ENCODE measurements around the gene RORB. TPM values are rescaled to one million over a fixed set of nuclear protein-coding genes. Genes with fewer than 3 reads are reported as not detected.

RORB gene
- total and polyA plus RNA-seq, 12 donors: 0.20 to 5.0 (median 2.6) TPM

DNA sequence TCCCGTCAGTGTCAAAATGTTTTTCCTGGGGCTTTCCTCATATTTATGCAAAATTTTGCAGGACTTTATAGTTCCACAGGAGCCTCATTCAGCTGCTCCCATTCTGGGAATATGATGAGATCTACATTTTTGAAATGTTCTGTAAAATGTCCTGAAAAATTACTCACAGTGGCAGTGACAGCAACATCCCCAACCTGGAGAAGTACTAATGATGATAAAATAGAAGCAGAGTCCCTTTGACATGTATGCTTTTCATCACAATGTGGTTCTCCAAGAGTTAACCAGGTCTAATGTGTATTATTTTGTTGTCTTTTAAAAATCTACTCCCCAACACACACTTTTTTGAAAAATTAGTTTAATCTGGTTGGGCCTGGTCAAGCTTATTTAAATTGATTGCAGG, 36.1 kb downstream of the RORB start:
- intact Hi-C loops (cut with DNase I): no loop called here
- H3K27ac ChIP-seq: no peak overlapping the region
- TF ChIP-seq CTCF (IDR thresholded peaks at IDR 0.05): no peak
- H3K36me3 ChIP-seq: no peaks in the 10 kb centered on the region
- no peak overlapping the region for H3K4me3 ChIP-seq
- WGBS, 2 donors: 72 to 79% methylated on average over 1 of the region's 1 CpG
- DNase-seq (no peak), ATAC-seq (no peak)
- H3K27me3 ChIP-seq: peaks cover 0 to 4% (median 0%) of the 10 kb centered on the region in 7 donors
- no peaks in the 10 kb centered on the region for H3K9me3 ChIP-seq
- no peaks in the 10 kb centered on the region for H3K4me1 ChIP-seq

DNA sequence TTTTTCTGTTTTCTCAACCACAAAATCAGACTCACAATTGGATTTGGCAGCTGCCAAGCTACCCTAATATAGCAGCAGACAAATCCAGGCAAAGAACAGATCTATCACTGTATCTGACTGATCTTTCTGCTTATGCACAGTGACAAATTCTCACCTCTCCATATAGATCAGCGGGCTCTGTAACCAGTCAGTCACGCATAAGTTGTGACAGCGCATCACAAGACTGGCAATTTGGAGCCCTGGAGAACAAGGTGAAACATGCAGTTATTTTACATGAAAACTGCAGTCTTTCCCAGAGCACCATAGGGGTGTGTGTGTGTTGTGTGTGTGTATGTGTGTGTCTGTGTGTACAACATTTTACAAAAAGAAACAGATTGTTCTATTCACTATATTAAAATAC, 37.7 kb downstream of the RORB start:
- TF ChIP-seq CTCF (IDR thresholded peaks at IDR 0.05): no peak
- no peak overlapping the region for H3K4me3 ChIP-seq
- no peaks in the 10 kb centered on the region for H3K4me1 ChIP-seq
- intact Hi-C loops (cut with DNase I): no loop called here
- peaks cover 0 to 4% (median 0%) of the 10 kb centered on the region in 7 donors for H3K27me3 ChIP-seq
- ATAC-seq: no peak
- H3K36me3 ChIP-seq: no peaks in the 10 kb centered on the region
- no peak for DNase-seq
- WGBS, 2 donors: 85 to 88% methylated on average over 3 of the region's 3 CpGs
- no peak overlapping the region for H3K27ac ChIP-seq
- no peaks in the 10 kb centered on the region for H3K9me3 ChIP-seq

DNA sequence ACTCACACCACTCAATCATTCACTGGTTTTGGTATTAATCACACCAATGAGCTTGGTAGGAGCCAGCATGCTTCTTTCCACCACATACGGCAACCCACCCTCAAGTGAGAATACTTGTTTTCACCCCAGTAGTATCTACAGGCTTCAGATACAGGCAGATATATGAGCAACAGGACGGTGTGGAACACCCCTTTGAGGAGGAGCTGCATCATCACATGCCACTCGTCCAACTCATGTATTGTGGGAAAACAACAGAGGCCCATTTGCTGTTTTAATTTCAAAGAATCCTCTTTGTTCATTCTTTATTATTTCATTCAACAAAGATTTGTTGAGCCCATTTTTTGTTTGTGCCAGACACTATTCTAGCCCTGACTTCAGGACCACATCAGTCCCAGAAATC, 46.0 kb downstream of the RORB start:
- ATAC-seq (no peak), DNase-seq (no peak)
- TF ChIP-seq CTCF (IDR thresholded peaks at IDR 0.05): no peak
- intact Hi-C loops (cut with DNase I): no loop called here
- H3K27me3 ChIP-seq: no peaks in the 10 kb centered on the region
- H3K9me3 ChIP-seq: no peaks in the 10 kb centered on the region
- no peak overlapping the region for H3K4me3 ChIP-seq
- no peaks in the 10 kb centered on the region for H3K4me1 ChIP-seq
- WGBS, 2 donors: 31 to 41% methylated on average over 3 of the region's 3 CpGs
- no peaks in the 10 kb centered on the region for H3K36me3 ChIP-seq
- H3K27ac ChIP-seq: no peak overlapping the region

GRCh38 chr9:74551266-74551665, 54.1 kb downstream of the RORB start:
- Histone ChIP-seq H3K9me3 (no peaks in the 10 kb centered on the region), H3K27ac (no peak overlapping the region), H3K36me3 (no peaks in the 10 kb centered on the region), H3K4me3 (no peak overlapping the region), H3K4me1 (peaks cover 0 to 5% (median 0%) of the 10 kb centered on the region in 9 donors), H3K27me3 (no peaks in the 10 kb centered on the region)
- TF ChIP-seq CTCF (IDR thresholded peaks at IDR 0.05): no peak
- ATAC-seq: no peak
- DNase-seq: no peak
- intact Hi-C loops (cut with DNase I): no loop called here
- 70 to 71% methylated on average over 5 of the region's 5 CpGs for WGBS, 2 donors

Data from heart right ventricle (tissue), 16 donors.